ENCODE results near the gene PARD3B.

GRCh38 chr2:205364261-205364660 lies 819.0 kb downstream of the PARD3B start:
- no peak for TF ChIP-seq CTCF (IDR thresholded peaks at IDR 0.05)
- TF ChIP-seq POLR2A (IDR thresholded peaks at IDR 0.05) = no peak
